Keratinocyte (primary cell): ENCODE results near the gene PLAC1.

ENCODE experiments used
- CTCF ChIP-seq, 3 experiments: IDR thresholded peaks in 1 of 3; conservative IDR thresholded peaks in 1 of 3; optimal IDR thresholded peaks in 1 of 3; 2 replicates in 2 of 3; 3 replicates in 1 of 3; pipeline versions ENCODE3 to v1.5.1; 2011; ENCODE audit warnings: low read length in 3 of 3, mild to moderate bottlenecking in 3 of 3, moderate library complexity in 2 of 3, control low read depth in 1 of 3, inconsistent platforms in 1 of 3; ENCODE audit not compliant: insufficient read depth in 2 of 3; ENCODE audit errors: extremely low read depth in 1 of 3
- EZH2 ChIP-seq: IDR thresholded peaks from one replicate; pipeline ENCODE4 v1.6.1; 2012; ENCODE audit warnings: inconsistent platforms, mild to moderate bottlenecking, low read length, moderate library complexity

GRCh38 chrX:134541906-134542305 lies 116.4 kb downstream of the PLAC1 start:
- TF ChIP-seq CTCF (optimal IDR thresholded peaks at IDR 0.05 in 1 of 3, IDR thresholded peaks at IDR 0.05 in 1 of 3, conservative IDR thresholded peaks at IDR 0.05 in 1 of 3; ENCODE audit: extremely low read depth in 1 of 3, insufficient read depth in 2 of 3, low read length in 3 of 3) = no peak
- no peak for TF ChIP-seq EZH2
